HepG2 (cell line): Measurements from ENCODE around the gene GABRB3.

ENCODE experiments used
- CHD2 ChIP-seq: IDR thresholded peaks from 2 replicates; pipeline ENCODE4 v1.6.1; 2011; ENCODE audit warnings: low read depth, low read length, improper control_type of control experiment
- MYNN ChIP-seq: sonication (generic); formaldehyde crosslinking; IDR thresholded peaks from 2 replicates; pipeline ENCODE4 v1.4.0; 2020; ENCODE audit warnings: mild to moderate bottlenecking, low read depth, missing genetic modification reagents
- NFKB2 ChIP-seq: sonication (generic); formaldehyde crosslinking; IDR thresholded peaks from 2 replicates; pipeline ENCODE4 v1.4.0; 2020; ENCODE audit warnings: missing genetic modification reagents, borderline replicate concordance
- ZNF124 ChIP-seq: sonication (generic); formaldehyde crosslinking; IDR thresholded peaks from 2 replicates; pipeline ENCODE4 v1.4.0; 2020; ENCODE audit warnings: missing genetic modification reagents
- ZNF329 ChIP-seq: sonication (generic); formaldehyde crosslinking; IDR thresholded peaks from 2 replicates; pipeline ENCODE4 v1.9.0; 2021; ENCODE audit warnings: low read depth, mild to moderate bottlenecking, missing genetic modification reagents

DNA sequence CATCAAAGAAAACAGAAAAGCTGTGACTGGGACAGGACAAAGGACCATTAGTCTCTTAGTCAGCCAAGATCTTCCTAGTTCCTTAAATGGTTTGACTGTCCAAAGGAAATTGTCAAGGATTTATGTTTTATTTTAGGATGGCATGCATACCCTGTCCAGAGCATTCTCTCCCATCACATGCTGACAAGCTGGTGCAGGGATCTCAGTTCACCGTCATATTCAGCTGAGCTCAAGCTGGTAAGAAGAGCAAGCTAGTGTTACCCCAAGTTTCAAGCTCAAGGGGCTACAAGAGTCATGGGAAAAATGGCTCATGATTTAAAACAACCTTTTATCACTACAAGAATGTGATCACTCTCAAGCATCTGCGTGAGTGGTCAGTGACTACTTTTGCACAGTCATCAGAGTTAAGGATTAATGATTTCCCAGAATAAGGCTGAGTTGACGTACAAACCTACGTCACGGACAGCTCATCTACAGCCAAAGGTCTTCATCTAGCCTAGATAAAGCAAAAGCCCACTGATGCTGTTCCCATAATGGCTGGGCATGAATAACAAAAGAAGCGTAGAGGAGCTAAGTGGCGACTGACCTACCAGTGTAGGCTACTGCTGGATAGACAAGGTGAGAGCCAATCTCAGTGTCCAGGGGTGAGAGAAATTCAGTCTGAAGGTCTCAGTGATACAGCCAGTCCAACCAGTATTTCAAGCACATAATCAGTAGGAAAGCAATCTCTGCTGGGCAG is 157.5 kb downstream of the GABRB3 start:
- no peak for TF ChIP-seq ZNF329 (CRISPR knock-in tag)
- TF ChIP-seq MYNN (CRISPR knock-in tag): no peak
- TF ChIP-seq CHD2: no peak
- no peak for TF ChIP-seq NFKB2 (CRISPR knock-in tag)
- no peak for TF ChIP-seq ZNF124 (CRISPR knock-in tag)
